B cell (primary cell): ENCODE measurements around the gene FBP1. TPM values are rescaled to one million over a fixed set of nuclear protein-coding genes. Genes with fewer than 3 reads are reported as not detected.
"Not testable (repeated sequence)": the region's sequence is repeated elsewhere in the genome, so short reads cannot be mapped to it uniquely, and the experiment has no call there.

ENCODE experiments used
- ATAC-seq: fragments of 200-7000 bp; cut with Tn5 transposase; one replicate; pipeline ENCODE4 v1.10.0; 2021; ENCODE audit warnings: low read depth, mild to moderate bottlenecking, moderate number of reproducible peaks, moderate library complexity
- CTCF ChIA-PET: fragments of 350-600 bp; sonication (Branson Sonifier 250); formaldehyde crosslinking; loops from one replicate; lab custom pipeline; 2021; ENCODE audit warnings: antibody characterized with exemption, inconsistent platforms; lab: Charles Lee
- POLR2A ChIA-PET: fragments of 350-600 bp; sonication (Branson Sonifier 250); formaldehyde crosslinking; loops from one replicate; lab custom pipeline; 2021; ENCODE audit warnings: antibody characterized with exemption; lab: Charles Lee
- DNase-seq: peaks from one replicate; pipeline ENCODE4 v3.0.0; 2013
- H2AFZ ChIP-seq: 2 replicates; pipeline ENCODE4 v1.6.1; 2012; ENCODE audit warnings: mild to moderate bottlenecking, low read depth, low read length; ENCODE audit not compliant: insufficient read depth, poor library complexity, severe bottlenecking
- H3K27ac ChIP-seq, 2 donors: 1 replicate in 1 of 2; 2 replicates in 1 of 2; pipeline ENCODE4 v1.5.1; 2012 to 2013; ENCODE audit warnings: low read length in 2 of 2, mild to moderate bottlenecking in 2 of 2, moderate library complexity in 1 of 2
- H3K27me3 ChIP-seq, 4 experiments: fragments of 200-600 bp in 1 of 4; sonication (generic) in 1 of 4; replicated peaks in 1 of 4; 1 replicate in 2 of 4; 2 replicates in 2 of 4; pipeline versions ENCODE4 v1.6.1 to v1.7.0; 2013 to 2016; ENCODE audit warnings: low read length in 3 of 4, mild to moderate bottlenecking in 2 of 4, mixed read lengths in 1 of 4, moderate library complexity in 1 of 4; ENCODE audit not compliant: insufficient read depth in 4 of 4, control insufficient read depth in 3 of 4; ENCODE audit errors: control extremely low read depth in 1 of 4
- H3K36me3 ChIP-seq, 2 experiments: replicated peaks in 1 of 2; 1 replicate in 1 of 2; 2 replicates in 1 of 2; pipeline versions ENCODE4 v1.6.1 to v1.7.1; 2013; ENCODE audit warnings: low read length in 1 of 2; ENCODE audit not compliant: insufficient read depth in 2 of 2, control insufficient read depth in 1 of 2; ENCODE audit errors: control extremely low read depth in 1 of 2, extremely low read depth in 1 of 2
- H3K4me1 ChIP-seq, 2 donors: fragments of 200-600 bp in 1 of 2; sonication (generic) in 1 of 2; 1 replicate in 1 of 2; 2 replicates in 1 of 2; pipeline versions ENCODE4 v1.5.1 to v1.6.1; 2013 to 2017; ENCODE audit warnings: low read length in 2 of 2; ENCODE audit not compliant: control insufficient read depth in 2 of 2, insufficient read depth in 2 of 2
- H3K4me2 ChIP-seq: replicated peaks from 2 replicates; pipeline ENCODE3; 2012; ENCODE audit warnings: mild to moderate bottlenecking, low read depth, low read length; ENCODE audit not compliant: poor library complexity, severe bottlenecking
- H3K4me3 ChIP-seq, 5 experiments: fragments of 200-600 bp in 1 of 5; sonication (generic) in 1 of 5; 1 replicate in 3 of 5; 2 replicates in 2 of 5; pipeline versions ENCODE4 v1.5.1 to v1.7.0; 2011 to 2016; ENCODE audit warnings: low read length in 4 of 5, mild to moderate bottlenecking in 4 of 5, low read depth in 2 of 5, control low read depth in 1 of 5, moderate library complexity in 1 of 5; ENCODE audit not compliant: insufficient read depth in 1 of 5; ENCODE audit errors: control extremely low read depth in 1 of 5, extremely low read depth in 1 of 5
- H3K79me2 ChIP-seq: fragments of 200-600 bp; sonication (generic); one replicate; pipeline ENCODE4 v1.6.0; 2016; ENCODE audit warnings: low read length; ENCODE audit not compliant: control insufficient read depth, insufficient read depth
- H3K9ac ChIP-seq: fragments of 200-600 bp; sonication (generic); 2 replicates; pipeline ENCODE4 v1.6.1; 2017; ENCODE audit warnings: mild to moderate bottlenecking, low read length, moderate library complexity
- H3K9me3 ChIP-seq, 3 donors: one replicate each; pipeline versions ENCODE4 v1.6.1 to v1.7.1; 2013; ENCODE audit warnings: low read length in 2 of 3; ENCODE audit not compliant: control insufficient read depth in 2 of 3, insufficient read depth in 1 of 3; ENCODE audit errors: control extremely low read depth in 1 of 3
- H4K20me1 ChIP-seq: 2 replicates; pipeline ENCODE4 v1.6.0; 2012; ENCODE audit warnings: mild to moderate bottlenecking, low read length; ENCODE audit not compliant: insufficient read depth, control insufficient read depth, poor library complexity, severe bottlenecking
- H3K27ac Mint-ChIP-seq: one replicate; pipeline ENCODE4 v1.8.0; 2021; ENCODE audit warnings: mixed read lengths
- H3K27me3 Mint-ChIP-seq: one replicate; pipeline ENCODE4 v1.8.0; 2021; ENCODE audit warnings: mixed read lengths
- H3K4me1 Mint-ChIP-seq: one replicate; pipeline ENCODE4 v1.8.0; 2021; ENCODE audit warnings: mixed read lengths
- H3K4me3 Mint-ChIP-seq: one replicate; pipeline ENCODE4 v1.8.0; 2021; ENCODE audit warnings: mixed read lengths
- H3K9me3 Mint-ChIP-seq: one replicate; pipeline ENCODE4 v1.8.0; 2022; ENCODE audit warnings: mixed read lengths; ENCODE audit not compliant: insufficient read depth
- CTCF ChIP-seq: fragments of 200-600 bp; IDR thresholded peaks from one replicate; pipeline ENCODE4 v1.8.0; 2022; ENCODE audit warnings: antibody characterized with exemption, mild to moderate bottlenecking
- EZH2 ChIP-seq: IDR thresholded peaks from 2 replicates; pipeline ENCODE4 v1.6.1; 2012; ENCODE audit warnings: borderline replicate concordance, low read depth, mild to moderate bottlenecking, moderate library complexity, low read length; ENCODE audit not compliant: insufficient read depth, poor library complexity, severe bottlenecking
- WGBS: methylation state at CpG from one replicate; pipeline ENCODE4 v1.1.5; 2013; ENCODE audit warnings: missing lambda C conversion rate; ENCODE audit not compliant: insufficient coverage; 5-methylcytosine and 5-hydroxymethylcytosine counted together
- intact Hi-C: fragments of 100-400 bp; cut with micrococcal nuclease; formaldehyde crosslinking; loops from one replicate; pipeline ENCODE4 v1.10.0; 2022
- polyA plus RNA-seq: library from polyadenylated mRNA; depleted of rRNA; stranded (reverse); fragments of >200 nt; gene quantifications from 2 replicates; pipeline ENCODE4 v1.2.3, GENCODE V29; 2012
- total RNA-seq, 2 donors: library from RNA; stranded (reverse); fragments of 120-200 nt in 1 of 2; gene quantifications; 1 replicate in 1 of 2; 2 replicates in 1 of 2; pipeline versions ENCODE4 v1.2.3 to v1.2.4, GENCODE V29; 2013 to 2022

Gene FBP1
- total and polyA plus RNA-seq, 2 donors (not counting 1 experiment from before 2014, with no cell fraction given): 2.8 TPM

GRCh38 chr9:94567271-94567670 lies 72.0 kb downstream of the FBP1 start:
- no peaks in the 10 kb centered on the region for H3K9me3 ChIP-seq
- no peak overlapping the region for H3K4me2 ChIP-seq
- H3K4me3 Mint-ChIP-seq: no peak overlapping the region
- H3K27ac ChIP-seq: no peak overlapping the region
- H3K27me3 ChIP-seq: peaks cover 0 to 5% (median 0%) of the 10 kb centered on the region in 4 experiments
- POLR2A ChIA-PET: no interaction called here
- no peaks in the 10 kb centered on the region for H3K36me3 ChIP-seq
- CTCF ChIA-PET: no interaction called here
- H3K9ac ChIP-seq: no peak overlapping the region
- H3K4me1 Mint-ChIP-seq: no peaks in the 10 kb centered on the region
- H3K79me2 ChIP-seq: no peaks in the 10 kb centered on the region
- DNase-seq (no peak), ATAC-seq (no peak)
- H3K27me3 Mint-ChIP-seq: peaks cover 19% of the 10 kb centered on the region
- no peak overlapping the region for H2AFZ ChIP-seq
- H3K4me1 ChIP-seq: no peaks in the 10 kb centered on the region
- peaks cover 5% of the 10 kb centered on the region for H3K9me3 Mint-ChIP-seq
- H4K20me1 ChIP-seq: no peaks in the 10 kb centered on the region
- no peak for TF ChIP-seq EZH2
- intact Hi-C loops: no loop called here
- 100% methylated on average over 1 of the region's 2 CpGs for WGBS
- no peak overlapping the region for H3K4me3 ChIP-seq
- H3K27ac Mint-ChIP-seq: no peak overlapping the region

GRCh38 chr9:94566550-94566949 lies 72.8 kb downstream of the FBP1 start:
- Mint-ChIP-seq H3K27me3 (peaks cover 20% of the 10 kb centered on the region), H3K9me3 (peaks cover 5% of the 10 kb centered on the region), H3K27ac (no peak overlapping the region), H3K4me3 (no peak overlapping the region), H3K4me1 (no peaks in the 10 kb centered on the region)
- Histone ChIP-seq H4K20me1 (no peaks in the 10 kb centered on the region), H3K4me2 (no peak overlapping the region), H3K27me3 (peaks cover 0 to 2% (median 0%) of the 10 kb centered on the region in 4 experiments), H3K4me3 (no peak overlapping the region), H3K36me3 (no peaks in the 10 kb centered on the region), H3K9ac (no peak overlapping the region), H2AFZ (no peak overlapping the region), H3K9me3 (no peaks in the 10 kb centered on the region), H3K79me2 (no peaks in the 10 kb centered on the region), H3K27ac (no peak overlapping the region), H3K4me1 (no peaks in the 10 kb centered on the region)
- no peak for ATAC-seq
- DNase-seq: no peak
- TF ChIP-seq CTCF: no peak
- no peak for TF ChIP-seq EZH2
- CTCF ChIA-PET: no interaction called here
- intact Hi-C loops: no loop called here
- POLR2A ChIA-PET: no interaction called here

DNA sequence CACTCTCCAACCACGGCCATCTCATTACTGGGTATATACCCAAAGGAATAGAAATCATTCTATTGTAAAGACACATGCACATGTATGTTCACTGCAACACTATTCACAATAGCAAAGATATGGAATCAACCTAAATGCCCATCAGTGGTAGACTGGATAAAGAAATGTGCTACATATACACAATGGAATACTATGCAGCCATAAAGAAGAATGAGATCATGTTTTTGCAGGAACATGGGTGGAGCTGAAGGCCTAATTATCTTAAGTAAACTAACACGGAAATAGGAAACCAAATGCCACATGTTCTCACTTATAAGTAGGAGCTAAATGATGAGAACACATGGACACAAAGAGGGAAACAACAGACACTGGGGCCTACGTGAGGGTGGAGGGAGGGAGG lies 75.0 kb downstream of the FBP1 start:
- POLR2A ChIA-PET, H3K9me3 Mint-ChIP-seq, H3K36me3 ChIP-seq, H2AFZ ChIP-seq, H3K27ac Mint-ChIP-seq, H4K20me1 ChIP-seq, ATAC-seq, H3K27ac ChIP-seq, H3K79me2 ChIP-seq, H3K9me3 ChIP-seq, H3K4me3 Mint-ChIP-seq, H3K4me1 Mint-ChIP-seq, intact Hi-C loops, H3K4me3 ChIP-seq, H3K9ac ChIP-seq, DNase-seq, CTCF ChIA-PET, H3K4me2 ChIP-seq, H3K4me1 ChIP-seq, H3K27me3 ChIP-seq: not testable (repeated sequence)
- H3K27me3 Mint-ChIP-seq: peaks cover 22% of the 10 kb centered on the region
- 100% methylated on average over 1 of the region's 3 CpGs for WGBS
